HCT116 (cell line): ENCODE measurements around the gene GALNT2. TPM values are rescaled to one million over a fixed set of nuclear protein-coding genes. Genes with fewer than 3 reads are reported as not detected.

Source experiments
- ATAC-seq: fragments of 200-7000 bp; cut with Tn5 transposase; 2 replicates; pipeline ENCODE4 v1.9.1; 2020; ENCODE audit warnings: mild to moderate bottlenecking, moderate library complexity
- BruUV-seq: library from RNA; stranded (reverse); fragments of 400-500 nt; replicated peaks from 2 replicates; lab custom pipeline; 2021; lab: Mats Ljungman, UMichigan
- CTCF ChIA-PET: fragments of 300-600 bp; sonication (Branson Sonifier 250); formaldehyde crosslinking; loops from one replicate; lab custom pipeline; 2021; ENCODE audit warnings: antibody characterized with exemption; lab: Charles Lee
- POLR2A ChIA-PET: fragments of 300-600, 350-600 bp; sonication (Branson Sonifier 250); formaldehyde crosslinking; loops from one replicate; lab custom pipeline; 2021; ENCODE audit warnings: antibody characterized with exemption; lab: Charles Lee
- RAD21 ChIA-PET, 2 experiments: fragments of 300-600 bp; sonication (Branson Sonifier 250); formaldehyde crosslinking; loops; one replicate each; lab custom pipeline; 2023; ENCODE audit warnings: low total read pairs in 2 of 2; ENCODE audit not compliant: uncharacterized antibody in 2 of 2, unreplicated experiment in 2 of 2, low non-redundant PET in 1 of 2; lab: Charles Lee
- DNase-seq: peaks from one replicate; pipeline ENCODE4 v3.0.0-alpha.2; 2010; ENCODE audit warnings: low read depth, low spot score
- H2AFZ ChIP-seq: fragments of 200-600 bp; shearing (Covaris generic), sonication (generic); 2 replicates; pipeline ENCODE4 v1.6.1; 2017; ENCODE audit warnings: low read depth, mixed run types, mixed read lengths, antibody characterized with exemption, low read length; ENCODE audit not compliant: poor library complexity, severe bottlenecking
- H3K27ac ChIP-seq: 2 replicates; pipeline ENCODE4 v1.5.1; 2012; ENCODE audit warnings: low read depth, low read length
- H3K27me3 ChIP-seq: fragments of 200-600 bp; sonication (generic); 2 replicates; pipeline ENCODE4 v1.6.1; 2016; ENCODE audit warnings: mixed run types, low read length, mixed read lengths; ENCODE audit not compliant: insufficient read depth
- H3K36me3 ChIP-seq, 2 experiments: fragments of 200-500 bp in 1 of 2; fragments of 200-600 bp in 1 of 2; sonication (Bioruptor generic) in 1 of 2; sonication (generic) in 1 of 2; 2 replicates each; pipeline versions ENCODE4 v1.5.1 to v1.6.1; 2014 to 2016; ENCODE audit warnings: low read length in 2 of 2, inconsistent platforms in 1 of 2, mixed read lengths in 1 of 2, mixed run types in 1 of 2; ENCODE audit not compliant: insufficient read depth in 2 of 2, control insufficient read depth in 1 of 2
- H3K4me1 ChIP-seq, 2 experiments: fragments of 200-600 bp in 1 of 2; sonication (generic) in 1 of 2; 2 replicates each; pipeline versions ENCODE4 v1.5.1 to v1.6.1; 2012 to 2017; ENCODE audit warnings: low read length in 2 of 2, inconsistent platforms in 1 of 2, mild to moderate bottlenecking in 1 of 2, mixed read lengths in 1 of 2, mixed run types in 1 of 2, moderate library complexity in 1 of 2; ENCODE audit not compliant: insufficient read depth in 2 of 2, control insufficient read depth in 1 of 2
- H3K4me2 ChIP-seq: fragments of 200-600 bp; sonication (generic); 2 replicates; pipeline ENCODE4 v1.6.1; 2017; ENCODE audit warnings: mixed run types, low read length, mixed read lengths
- H3K4me3 ChIP-seq, 2 experiments: fragments of 200-600 bp in 1 of 2; sonication (generic) in 1 of 2; replicated peaks in 1 of 2; 2 replicates each; pipeline ENCODE4 v1.5.1; 2011 to 2016; ENCODE audit warnings: low read length in 2 of 2, control low read depth in 1 of 2, low read depth in 1 of 2, mild to moderate bottlenecking in 1 of 2, mixed read lengths in 1 of 2, mixed run types in 1 of 2
- H3K79me2 ChIP-seq: fragments of 200-600 bp; sonication (generic); 2 replicates; pipeline ENCODE4 v1.6.1; 2017; ENCODE audit warnings: mild to moderate bottlenecking, mixed run types, low read length, moderate library complexity, mixed read lengths; ENCODE audit not compliant: insufficient read depth
- H3K9ac ChIP-seq: fragments of 200-600 bp; sonication (generic); 2 replicates; pipeline ENCODE4 v1.6.1; 2016; ENCODE audit warnings: low read length, mixed read lengths
- H3K9me2 ChIP-seq: fragments of 200-600 bp; sonication (generic), shearing (Covaris generic); 2 replicates; pipeline ENCODE4 v1.6.1; 2017; ENCODE audit warnings: mixed run types, mild to moderate bottlenecking, moderate library complexity; ENCODE audit not compliant: insufficient read depth
- H3K9me3 ChIP-seq, 2 experiments: fragments of 200-500 bp in 1 of 2; fragments of 200-600 bp in 1 of 2; sonication (Bioruptor generic) in 1 of 2; sonication (generic) in 1 of 2; 2 replicates each; pipeline ENCODE4 v1.6.1; 2014 to 2017; ENCODE audit warnings: low read length in 2 of 2, mixed read lengths in 2 of 2, inconsistent platforms in 1 of 2, low read depth in 1 of 2, mild to moderate bottlenecking in 1 of 2, mixed run types in 1 of 2, moderate library complexity in 1 of 2; ENCODE audit not compliant: control insufficient read depth in 1 of 2, insufficient read depth in 1 of 2
- H4K20me1 ChIP-seq: fragments of 200-600 bp; sonication (generic), shearing (Covaris generic); 2 replicates; pipeline ENCODE4 v1.6.1; 2017; ENCODE audit warnings: mixed run types, mild to moderate bottlenecking, moderate library complexity; ENCODE audit not compliant: insufficient read depth
- CBX3 ChIP-seq: IDR thresholded peaks from 2 replicates; pipeline ENCODE4 v1.6.1; 2012; ENCODE audit warnings: low read depth
- CEBPB ChIP-seq: IDR thresholded peaks from 2 replicates; pipeline ENCODE4 v1.6.1; 2012; ENCODE audit warnings: low read depth
- CTCF ChIP-seq, 3 experiments: fragments of 200-600 bp in 1 of 3; sonication (generic) in 1 of 3; IDR thresholded peaks in 2 of 3; conservative IDR thresholded peaks in 1 of 3; 2 replicates each; pipeline ENCODE4 v1.5.1; 2012 to 2017; ENCODE audit warnings: low read depth in 2 of 3, low read length in 2 of 3, antibody characterized with exemption in 1 of 3, borderline replicate concordance in 1 of 3, control low read depth in 1 of 3, mild to moderate bottlenecking in 1 of 3, mixed read lengths in 1 of 3, mixed run types in 1 of 3, moderate library complexity in 1 of 3; ENCODE audit not compliant: insufficient read depth in 1 of 3
- EGR1 ChIP-seq: IDR thresholded peaks from 2 replicates; pipeline ENCODE4 v1.6.1; 2012; ENCODE audit warnings: low read depth
- EZH2 ChIP-seq: fragments of 200-600 bp; sonication (generic); IDR thresholded peaks from 2 replicates; pipeline ENCODE4 v1.6.1; 2017; ENCODE audit warnings: antibody characterized with exemption, mixed run types
- JUND ChIP-seq: IDR thresholded peaks from 2 replicates; pipeline ENCODE4 v1.6.1; 2012
- POLR2AphosphoS5 ChIP-seq: IDR thresholded peaks from 2 replicates; pipeline ENCODE4 v1.6.1; 2011; ENCODE audit warnings: mild to moderate bottlenecking, low read depth, low read length, moderate library complexity
- RAD21 ChIP-seq: IDR thresholded peaks from 2 replicates; pipeline ENCODE4 v1.6.1; 2012; ENCODE audit warnings: low read depth, mild to moderate bottlenecking
- YY1 ChIP-seq: IDR thresholded peaks from 2 replicates; pipeline ENCODE4 v1.6.1; 2011; ENCODE audit warnings: low read length, low read depth, moderate library complexity, mild to moderate bottlenecking; ENCODE audit not compliant: insufficient replicate concordance; ENCODE audit errors: extremely low read depth
- intact Hi-C: fragments of 100-400 bp; cut with micrococcal nuclease; formaldehyde crosslinking; loops from 2 replicates; pipeline ENCODE4 v1.10.0; 2022
- total RNA-seq: library from RNA; stranded (reverse); gene quantifications from one replicate; pipeline ENCODE4 v1.2.1, GENCODE V29; 2021; ENCODE audit not compliant: unreplicated experiment

GALNT2 gene
- total RNA-seq, 1 experiment from 2014 or later = 40.8 TPM

- peaks cover 0 to 5% of the 10 kb centered on the region in 2 experiments; a peak in 2 of 4 replicates for H3K4me1 ChIP-seq
- H3K4me2 ChIP-seq = no peak overlapping the region
- TF ChIP-seq JUND = no peak
- TF ChIP-seq EGR1 = no peak
- TF ChIP-seq EZH2 = no peak
- no peak for TF ChIP-seq CBX3
- TF ChIP-seq POLR2AphosphoS5 = no peak
- no peak for TF ChIP-seq CTCF (IDR thresholded peaks at IDR 0.05 in 2 of 3, conservative IDR thresholded peaks at IDR 0.05 in 1 of 3; ENCODE audit: borderline replicate concordance in 1 of 3, insufficient read depth in 1 of 3, low read depth in 2 of 3, low read length in 2 of 3)
- no peak for TF ChIP-seq CEBPB
- no peak for TF ChIP-seq RAD21
- TF ChIP-seq YY1 = no peak
- TF ChIP-seq, all 23 proteins: peak for 0
- ATAC-seq = no peak
- no peak for DNase-seq
- Histone ChIP-seq H3K9ac (no peak overlapping the region), H3K9me2 (no peaks in the 10 kb centered on the region), H3K27ac (no peak overlapping the region), H3K27me3 (no peaks in the 10 kb centered on the region), H3K4me3 (no peak overlapping the region), H3K36me3 (peaks cover 0 to 3% of the 10 kb centered on the region in 2 experiments; a peak in 1 of 4 replicates), H3K9me3 (no peaks in the 10 kb centered on the region), H4K20me1 (no peaks in the 10 kb centered on the region), H2AFZ (no peak overlapping the region), H3K79me2 (no peaks in the 10 kb centered on the region)
- ChIA-PET CTCF (no interaction called here), POLR2A (no interaction called here), RAD21 (no interaction called here)
- no TSS peak for BruUV-seq
- intact Hi-C loops = no loop called here
Observed at GRCh38 chr1:230263568-230264195, 196.6 kb downstream of the GALNT2 start.
